Omental fat pad (tissue), 4 donors: Measurements from ENCODE around the gene GOLGA1. TPM values are rescaled to one million over a fixed set of nuclear protein-coding genes. Genes with fewer than 3 reads are reported as not detected.
A peak's percentile ranks its signal among the peaks of the same experiment; 100 is the strongest.

Source experiments
- ATAC-seq: fragments of 150-250 bp; one replicate; pipeline ENCODE4 v1.9.1; 2016; ENCODE audit warnings: mild to moderate bottlenecking, moderate library complexity; ENCODE audit not compliant: low FRiP score
- DNase-seq: peaks from one replicate; pipeline ENCODE4 v3.0.0-alpha.2; 2019; ENCODE audit warnings: low spot score
- CTCF ChIP-seq, 3 donors: fragments of 450-650 bp; IDR thresholded peaks; one replicate each; pipeline ENCODE4 v1.5.1; 2016 to 2017; ENCODE audit warnings: antibody characterized with exemption in 3 of 3, mild to moderate bottlenecking in 3 of 3, moderate library complexity in 2 of 3
- total RNA-seq, 4 donors: library from RNA; depleted of rRNA; stranded (reverse); fragments of >200 nt; gene quantifications; one replicate each; pipeline ENCODE4 v1.1.0, GENCODE V29; 2016

GOLGA1 gene
- 10 to 100 TPM; 13.3 to 31.5 (median 19.7) TPM for total RNA-seq

- DNase-seq: peak; percentile 83
- peak; percentile 99 for ATAC-seq
- no peak for TF ChIP-seq CTCF (IDR thresholded peaks at IDR 0.05)
Measured at GRCh38 chr9:124940894-124941678, at the start of gene GOLGA1. Gene GOLGA1 (minus strand): TSS chr9:124941083. CDS start chr9:124938711, 2,372 bp downstream.

- ATAC-seq: no peak
- no peak for TF ChIP-seq CTCF (IDR thresholded peaks at IDR 0.05)
- no peak for DNase-seq
Measured at GRCh38 chr9:124983698-124984097, 42.8 kb upstream of the GOLGA1 start.

GRCh38 chr9:124980431-124980830 is 39.5 kb upstream of the GOLGA1 start:
- TF ChIP-seq CTCF (IDR thresholded peaks at IDR 0.05): no peak
- no peak for DNase-seq
- no peak for ATAC-seq

- DNase-seq (no peak), ATAC-seq (no peak)
- no peak for TF ChIP-seq CTCF (IDR thresholded peaks at IDR 0.05)
Measured at GRCh38 chr9:124975131-124975530, 34.2 kb upstream of the GOLGA1 start.

GRCh38 chr9:124973807-124974206 is 32.9 kb upstream of the GOLGA1 start:
- no peak for DNase-seq
- no peak for TF ChIP-seq CTCF (IDR thresholded peaks at IDR 0.05)
- no peak for ATAC-seq

- no peak for TF ChIP-seq CTCF (IDR thresholded peaks at IDR 0.05)
- DNase-seq (no peak), ATAC-seq (no peak)
Measured at GRCh38 chr9:124972241-124972770, 31.4 kb upstream of the GOLGA1 start.

- no peak for ATAC-seq
- TF ChIP-seq CTCF (IDR thresholded peaks at IDR 0.05): no peak
- DNase-seq: no peak
Measured at GRCh38 chr9:124969401-124969800, 28.5 kb upstream of the GOLGA1 start.
